ENCODE data around the gene NMT1.

NMT1 gene

GRCh38 chr17:45106582-45106981 lies 45.5 kb downstream of the NMT1 start:
- no peak for DNase-seq

- DNase-seq = no peak
These were observed 46.3 kb downstream of the NMT1 start for GRCh38 chr17:45107293-45108010.

GRCh38 chr17:45108051-45108450 lies 46.9 kb downstream of the NMT1 start:
- no peak for DNase-seq

DNA sequence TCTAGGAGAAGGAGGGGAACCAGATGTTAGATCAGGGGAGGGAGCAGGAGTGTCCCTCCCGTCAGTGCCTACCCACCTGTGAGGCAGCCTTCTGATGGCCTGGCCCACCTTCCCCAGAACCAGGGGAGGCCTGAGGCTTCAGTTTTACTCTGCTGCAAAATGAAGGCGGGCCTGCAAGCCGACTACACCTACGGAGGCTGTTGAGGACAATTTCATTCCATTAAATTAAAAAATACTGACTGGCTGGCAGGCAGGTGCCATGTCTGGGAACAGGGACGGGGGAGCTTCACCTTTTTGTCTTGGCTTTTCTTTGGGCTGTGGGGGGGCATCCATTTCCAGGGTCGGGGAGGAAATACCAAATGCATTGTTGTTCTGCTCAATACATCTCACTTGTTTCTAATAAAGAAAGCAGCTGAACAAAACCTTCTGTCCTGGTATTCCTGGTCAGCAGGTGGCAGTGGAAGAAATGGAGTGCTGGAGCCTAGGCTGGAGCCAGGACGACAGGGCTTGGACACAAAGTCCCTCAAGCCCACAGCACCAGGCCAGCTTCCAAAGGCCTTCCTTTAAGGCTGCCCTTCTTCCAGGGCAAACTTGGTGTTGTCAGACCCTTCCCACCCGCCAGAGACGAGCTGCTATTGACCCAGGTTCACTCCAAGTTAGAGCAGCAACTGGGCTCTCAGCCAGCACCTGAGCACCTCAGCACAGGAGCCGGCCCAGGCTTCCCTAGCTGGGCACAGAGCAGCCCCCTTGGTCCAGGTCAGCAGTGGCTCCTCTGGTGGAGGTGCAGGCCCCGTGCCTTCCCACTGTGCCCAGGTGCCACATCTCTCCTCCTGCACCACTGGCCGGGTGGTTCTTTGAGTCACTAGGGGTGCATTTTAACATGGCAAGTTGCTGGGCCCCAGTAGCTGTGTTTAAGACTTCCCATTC lies 47.7 kb downstream of the NMT1 start:
- no peak for DNase-seq

GRCh38 chr17:45110676-45111611 lies 49.8 kb downstream of the NMT1 start:
- no peak for DNase-seq

GRCh38 chr17:45111850-45112249 lies 50.7 kb downstream of the NMT1 start:
- no peak for DNase-seq

DNA sequence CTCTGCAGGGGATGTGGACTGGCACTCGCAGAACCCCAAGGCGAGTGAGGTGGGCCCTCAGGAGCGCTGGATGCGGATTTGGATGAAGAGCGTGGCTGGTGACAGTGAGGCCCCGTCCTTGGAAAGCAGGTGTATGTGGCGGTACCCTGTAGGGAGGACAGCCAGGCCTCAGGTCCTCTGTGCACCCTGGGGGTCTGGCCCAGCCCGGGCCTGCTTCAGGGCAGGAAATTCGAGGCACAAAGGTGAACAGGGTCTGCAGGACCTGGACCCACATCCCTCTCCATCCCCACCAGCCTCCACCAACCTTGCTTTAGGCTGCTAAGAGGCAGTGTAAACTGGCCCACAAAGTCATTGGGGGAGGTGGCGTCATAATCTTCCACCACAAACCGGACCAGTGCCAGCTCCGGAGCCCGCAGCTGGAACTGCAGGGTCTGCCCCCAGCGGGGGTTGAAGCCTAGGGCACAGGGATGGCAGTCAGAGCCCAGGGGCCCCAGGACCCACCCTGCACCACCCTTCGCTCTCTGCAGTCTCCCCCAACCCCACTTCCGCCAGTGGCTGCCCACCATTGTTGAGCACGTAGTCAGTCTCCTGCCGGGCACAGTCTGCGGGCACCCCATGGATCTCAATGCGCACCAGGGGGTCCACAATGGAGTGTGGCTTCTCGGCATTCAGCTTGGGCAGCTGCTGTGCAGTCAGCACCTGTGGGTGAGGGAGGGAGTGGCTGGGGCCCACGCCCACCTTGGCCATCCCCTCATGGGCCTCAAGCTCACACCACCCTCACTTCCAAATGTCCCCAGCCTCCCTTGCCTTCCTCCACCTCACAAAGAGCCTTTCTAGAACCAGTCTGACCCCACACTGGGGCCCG lies 51.7 kb downstream of the NMT1 start:
- no peak for DNase-seq

DNA sequence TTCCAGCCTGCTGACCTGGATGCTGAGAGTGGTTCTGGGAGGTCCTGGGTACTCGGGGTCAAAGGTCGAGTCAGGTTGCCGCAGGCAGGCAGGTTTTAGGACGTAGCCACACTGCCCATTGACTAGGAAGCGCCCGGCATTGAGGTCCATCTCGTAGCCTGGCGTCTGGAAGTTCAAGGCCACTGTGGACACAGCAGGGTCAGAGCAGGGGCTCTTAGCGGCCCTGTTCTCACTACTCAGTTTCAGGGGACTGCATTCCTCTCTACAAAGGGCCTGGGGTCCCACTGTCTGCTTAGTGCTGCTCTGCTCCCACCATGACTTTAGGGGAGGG lies 52.3 kb downstream of the NMT1 start:
- DNase-seq = no peak

DNA sequence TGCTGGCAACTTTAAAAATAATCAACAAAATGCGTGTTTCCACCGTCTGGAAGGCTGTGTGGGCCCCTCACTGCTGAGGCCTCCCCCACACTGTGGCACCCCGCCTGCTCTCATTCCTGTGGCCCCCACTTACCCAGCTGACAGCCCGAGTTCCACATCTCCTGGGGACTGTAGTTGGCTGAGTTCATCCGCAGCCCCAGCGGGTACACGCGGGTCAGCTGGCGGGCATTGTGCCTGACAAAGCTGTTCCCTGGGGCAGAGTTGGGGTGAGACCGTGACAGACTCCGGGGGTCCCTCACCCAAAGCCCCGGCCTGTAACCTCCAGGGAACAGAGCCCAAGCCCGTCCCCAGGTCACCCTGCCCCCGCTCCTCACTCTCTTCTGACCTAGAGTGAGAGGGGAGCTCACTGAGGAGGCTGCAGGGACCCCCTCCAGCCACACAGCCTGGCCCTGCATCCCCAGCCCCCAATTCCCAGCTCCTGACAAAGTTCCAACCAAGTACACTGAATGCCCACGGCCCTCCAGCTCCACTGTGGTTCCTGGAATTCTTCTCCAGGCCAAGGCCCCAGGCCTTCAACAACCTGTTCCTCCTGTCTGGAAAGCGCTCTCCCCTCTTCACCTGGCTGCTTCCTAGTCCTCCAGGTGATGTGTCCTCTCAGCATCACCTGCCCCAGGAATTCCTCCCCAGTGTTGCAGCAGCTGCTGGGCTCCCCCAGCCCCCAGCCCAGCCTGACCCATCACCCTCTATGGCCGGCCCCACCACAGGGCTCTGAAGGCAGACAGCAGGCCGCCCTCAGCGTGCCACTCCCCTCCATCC lies 53.2 kb downstream of the NMT1 start:
- DNase-seq = no peak

DNA sequence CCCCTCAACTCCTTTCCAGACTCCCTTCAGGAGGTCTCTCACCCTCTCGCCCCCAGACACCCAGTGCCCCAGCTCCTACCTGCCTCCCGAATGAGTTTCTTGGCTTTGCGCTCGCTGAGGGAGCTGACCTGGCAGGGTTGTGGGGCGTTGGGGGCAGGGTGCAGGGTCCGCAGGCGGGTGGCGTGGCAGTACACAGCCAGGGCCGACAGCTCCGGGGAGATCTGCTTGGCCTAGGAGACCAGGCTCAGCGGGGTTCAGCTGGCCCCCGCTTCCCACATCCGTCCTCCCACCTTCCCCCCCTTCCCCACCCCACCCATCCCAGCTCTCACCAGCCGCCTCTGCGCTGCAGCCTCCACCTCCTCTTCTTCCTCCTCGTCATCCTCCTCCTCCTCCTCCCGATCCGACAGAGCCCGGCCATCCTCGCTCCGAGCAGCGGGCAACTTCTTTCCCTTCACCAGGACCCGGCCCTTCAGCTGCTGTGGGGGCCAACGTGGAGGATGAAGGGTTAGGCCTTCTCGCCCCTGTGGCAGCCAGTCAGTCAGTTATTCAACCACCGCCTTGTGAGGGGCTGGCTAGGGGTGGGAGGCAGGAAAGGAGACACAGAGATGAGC lies 54.0 kb downstream of the NMT1 start:
- no peak for DNase-seq

DNA sequence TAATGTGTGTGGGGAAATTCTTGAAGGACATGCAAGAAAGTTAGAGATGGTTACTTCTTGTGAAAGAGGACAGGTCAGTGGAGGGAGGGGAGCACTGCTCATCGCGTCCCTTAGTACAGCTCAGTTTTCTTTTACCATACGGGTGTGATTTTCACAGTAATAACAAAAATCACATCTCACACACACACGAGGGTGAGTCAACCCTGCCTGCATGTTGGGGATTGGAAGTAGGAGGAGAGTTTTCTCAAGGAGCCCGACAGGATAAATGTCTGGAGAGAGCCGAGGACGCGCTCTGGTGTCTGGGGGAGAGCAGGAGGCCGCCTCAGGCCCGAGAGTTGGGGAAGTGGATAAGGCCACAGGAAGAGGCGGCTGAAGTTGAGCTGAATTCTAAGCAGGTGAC lies 54.8 kb downstream of the NMT1 start:
- DNase-seq = no peak

DNA sequence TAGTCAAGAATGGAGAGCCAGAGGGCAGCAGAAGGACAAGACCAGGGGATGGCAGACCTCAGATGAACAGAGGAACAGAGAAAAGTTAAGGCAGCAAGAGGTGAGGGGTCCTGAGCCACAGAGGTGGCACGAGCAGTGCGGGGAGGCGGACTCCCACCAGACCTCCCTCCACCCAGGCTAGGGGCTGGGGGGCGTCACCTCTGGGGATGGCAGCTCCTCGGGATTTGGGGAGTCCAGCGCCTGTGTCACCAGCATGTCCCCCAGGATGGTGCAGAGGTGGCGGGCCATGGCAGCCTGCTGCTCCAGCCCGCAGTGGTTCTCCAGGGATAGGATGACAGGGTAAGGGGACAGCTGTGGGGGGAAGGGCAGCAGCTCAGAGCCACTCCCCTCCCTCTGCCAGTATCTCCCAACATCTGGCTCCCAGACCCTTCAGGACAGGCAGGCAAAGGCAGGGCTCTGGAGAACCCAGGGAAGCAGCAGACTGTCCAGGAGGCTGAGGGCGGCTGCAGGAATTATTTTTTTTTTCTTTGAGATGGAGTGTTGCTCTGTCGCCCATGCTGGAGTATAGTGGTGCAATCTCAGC lies 55.4 kb downstream of the NMT1 start:
- no peak for DNase-seq

- no peak for DNase-seq
These were observed 56.2 kb downstream of the NMT1 start for GRCh38 chr17:45117334-45117733.

DNA sequence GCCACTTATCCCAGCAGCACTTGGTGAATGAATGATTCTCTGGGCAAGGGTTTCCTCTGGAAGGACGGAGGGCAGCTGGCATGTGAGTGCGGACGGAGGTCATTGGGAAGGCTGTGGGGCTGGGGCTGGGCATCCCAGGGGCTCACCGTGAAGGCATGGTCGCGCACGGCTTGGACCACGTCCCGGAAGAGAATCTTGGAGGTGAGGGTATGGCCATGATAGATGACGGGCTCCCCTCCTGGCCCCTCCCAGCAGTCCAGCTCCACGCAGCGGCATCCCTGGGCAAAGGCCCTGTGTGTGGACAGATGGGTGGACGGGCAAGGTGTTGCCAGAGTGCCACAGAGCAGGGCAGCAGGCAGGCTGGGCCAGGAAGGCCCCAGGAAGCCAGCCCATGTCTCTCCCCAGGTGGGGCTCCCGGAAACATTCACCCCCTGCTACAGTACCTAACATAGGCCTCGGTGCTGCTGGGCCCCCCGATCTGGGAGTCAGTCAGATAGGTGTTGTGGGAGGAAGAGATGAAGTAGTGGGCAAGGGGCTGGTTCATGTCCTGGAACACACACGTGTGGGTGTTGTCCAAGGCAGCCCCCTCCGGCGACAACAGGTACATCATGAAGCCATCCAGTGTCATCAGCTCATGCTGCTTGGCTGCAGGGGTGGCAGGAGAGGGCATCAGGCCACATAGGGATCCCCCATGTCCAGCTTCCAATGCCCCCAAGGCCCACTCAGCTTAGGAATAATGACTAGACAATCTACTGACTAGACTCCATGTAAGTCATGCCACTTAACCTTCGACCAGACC lies 56.9 kb downstream of the NMT1 start:
- DNase-seq = no peak

DNA sequence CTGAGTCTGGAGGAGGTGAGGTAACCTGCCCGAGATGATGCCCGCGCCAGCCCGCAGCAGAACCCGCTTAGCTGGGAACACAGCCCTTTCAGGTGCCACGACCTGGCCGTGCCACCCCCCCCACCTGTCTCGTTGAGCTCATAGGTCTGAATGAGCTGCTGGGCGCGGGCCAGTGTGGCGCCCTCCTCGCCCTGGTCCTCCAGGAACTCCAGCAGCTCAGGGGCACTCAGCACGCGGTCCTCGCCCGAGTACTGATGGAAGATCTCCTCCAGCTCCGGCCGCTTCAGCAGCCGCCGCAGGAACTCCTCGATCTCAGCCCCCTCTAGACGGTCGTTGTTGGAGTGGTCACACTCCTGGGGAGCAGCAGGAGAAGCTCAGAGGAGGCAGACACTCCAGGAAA lies 57.6 kb downstream of the NMT1 start:
- DNase-seq = no peak

DNA sequence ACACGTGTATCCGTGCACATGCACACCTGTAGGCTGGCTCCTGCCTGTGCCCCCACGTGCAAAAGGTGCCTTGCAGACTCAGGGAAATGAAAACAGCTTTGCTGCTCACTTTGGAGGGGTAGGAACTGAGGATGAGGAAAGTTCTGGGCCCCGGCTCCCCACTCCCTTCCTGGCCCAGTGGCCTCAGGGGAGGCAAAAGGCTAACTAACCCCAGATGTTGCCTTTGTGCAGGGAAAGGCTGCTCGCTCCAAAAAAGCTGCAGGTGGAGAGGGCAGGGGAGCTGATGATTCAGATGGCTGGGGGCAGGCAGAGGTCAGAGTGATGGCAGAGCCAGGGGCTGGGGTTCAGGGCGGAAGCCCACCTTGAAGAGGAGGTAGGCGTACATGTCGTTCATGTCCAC lies 58.8 kb downstream of the NMT1 start:
- DNase-seq = no peak

DNA sequence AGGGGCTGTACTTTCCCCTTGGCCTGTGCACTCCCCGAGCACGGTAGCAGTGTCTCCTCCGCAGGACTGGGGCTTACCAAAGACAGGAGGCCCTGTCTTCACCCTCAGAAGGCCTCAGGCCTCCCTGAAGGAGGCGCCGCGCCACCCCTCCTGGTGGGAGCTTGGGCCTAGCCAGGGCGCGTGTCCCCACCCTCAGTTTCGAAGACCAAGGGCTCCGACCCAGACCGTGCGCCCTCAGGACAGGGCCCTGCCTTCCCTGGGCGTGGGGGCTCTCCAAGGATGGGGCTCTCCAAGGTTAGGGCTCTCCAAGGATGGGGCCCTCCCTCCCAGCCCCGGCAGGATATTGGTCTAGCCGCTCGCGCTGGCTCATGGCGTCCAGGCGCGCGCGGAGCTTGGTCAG lies 59.4 kb downstream of the NMT1 start:
- no peak for DNase-seq

DNA sequence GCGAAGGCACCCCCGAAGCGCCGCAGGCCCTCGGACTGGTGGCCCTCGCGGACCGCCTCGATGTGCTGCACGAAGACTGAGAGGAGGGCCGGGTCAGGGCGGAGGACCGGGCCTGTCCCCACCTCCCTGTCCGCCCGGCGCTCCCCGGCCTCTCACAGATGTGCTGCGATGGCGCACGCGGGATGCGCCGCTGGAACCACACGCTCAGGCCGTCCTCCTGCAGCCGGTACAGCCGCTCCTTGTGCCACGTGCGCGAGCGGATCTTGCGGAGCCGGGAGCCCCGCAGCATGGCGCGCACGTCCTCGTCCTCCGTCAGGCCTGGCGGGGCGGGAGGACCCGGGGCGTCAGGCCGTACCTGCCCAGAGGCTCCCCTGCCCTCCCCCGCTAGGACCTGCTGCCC lies 59.9 kb downstream of the NMT1 start:
- no peak for DNase-seq

DNA sequence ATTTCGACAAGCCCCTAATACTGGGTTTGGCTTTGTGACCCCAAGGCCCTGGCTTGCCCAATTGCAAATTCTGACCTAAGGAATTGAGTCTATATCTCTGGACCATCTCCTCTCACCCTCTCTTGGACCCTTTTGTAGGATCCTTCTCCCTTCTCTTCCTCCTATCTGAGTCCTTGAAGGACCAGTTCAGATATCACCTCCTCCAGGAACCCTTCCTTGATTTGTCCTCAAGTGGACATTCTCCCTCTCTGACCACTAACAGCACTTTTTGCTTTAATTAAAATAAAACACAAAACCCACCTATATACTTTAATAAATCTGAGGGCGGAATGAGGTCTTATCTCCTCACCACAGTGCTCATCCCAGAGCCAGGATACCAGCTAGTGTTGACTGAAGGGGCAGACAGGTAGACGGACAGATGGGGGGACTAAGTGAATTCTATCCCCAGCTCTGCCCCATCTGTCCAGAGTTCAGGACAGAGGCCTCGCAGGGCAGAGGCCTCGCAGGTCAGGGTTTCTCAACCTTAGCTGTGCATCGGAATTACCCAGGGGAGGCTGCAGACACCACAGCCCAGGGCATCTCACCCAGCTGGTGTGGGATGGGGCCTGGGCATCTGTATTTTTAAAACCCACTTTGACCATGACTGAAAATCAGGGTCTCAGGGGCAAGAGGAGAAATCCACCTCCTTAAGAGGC lies 62.1 kb downstream of the NMT1 start:
- DNase-seq = no peak

Measured in activated gamma-delta T cell (primary cell).